GM12878 (cell line): Measurements from ENCODE around the gene PIK3R3. TPM values are rescaled to one million over a fixed set of nuclear protein-coding genes. Genes with fewer than 3 reads are reported as not detected.

ENCODE experiments used
- ATAC-seq: fragments of 200-7000 bp; cut with Tn5 transposase; 3 replicates; pipeline ENCODE4 v1.9.1; 2020; ENCODE audit warnings: mild to moderate bottlenecking, moderate library complexity
- BruUV-seq: library from RNA; stranded (reverse); fragments of 400-500 nt; replicated peaks from 2 replicates; lab custom pipeline; 2021; lab: Mats Ljungman, UMichigan
- CTCF ChIA-PET: fragments of 300-600 bp; sonication (Branson Sonifier 250); formaldehyde crosslinking; extraction: SDS; loops from one replicate; lab custom pipeline; 2021; ENCODE audit warnings: inconsistent platforms; lab: Yijun Ruan, JAX
- POLR2A ChIA-PET: fragments of 350-600 bp; formaldehyde crosslinking; extraction: SDS; loops from one replicate; lab custom pipeline; 2021; ENCODE audit warnings: inconsistent platforms; lab: Charles Lee
- RAD21 ChIA-PET: fragments of 300-600 bp; sonication (Branson Sonifier 250); formaldehyde crosslinking; loops from one replicate; lab custom pipeline; 2023; ENCODE audit warnings: antibody characterized with exemption; ENCODE audit not compliant: unreplicated experiment; lab: Charles Lee
- SMC1A ChIA-PET: fragments of 300-600 bp; sonication (Branson Sonifier 250); formaldehyde crosslinking; loops from one replicate; lab custom pipeline; 2023; ENCODE audit not compliant: unreplicated experiment, uncharacterized antibody; lab: Charles Lee
- DNase-seq: peaks from one replicate; pipeline ENCODE4 v3.0.0-alpha.2; 2011; ENCODE audit warnings: low read depth, low spot score
- FAIRE-seq: peaks from 3 replicates; lab custom pipeline; 2011; peaks lifted over from hg19 to GRCh38; lab: Jason Lieb, UNC
- H2AFZ ChIP-seq: 2 replicates; pipeline ENCODE4 v1.6.0; 2011; ENCODE audit warnings: low read depth, low read length, control low read depth; ENCODE audit not compliant: control insufficient read depth
- H3K27ac ChIP-seq: 2 replicates; pipeline ENCODE4 v1.5.1; 2011; ENCODE audit warnings: control low read depth; ENCODE audit not compliant: control insufficient read depth, insufficient read depth
- H3K27me3 ChIP-seq, 2 experiments: replicated peaks in 1 of 2; 2 replicates each; pipeline versions ENCODE4 v1.6.0 to v1.6.1; 2011; ENCODE audit warnings: low read length in 1 of 2; ENCODE audit not compliant: control insufficient read depth in 2 of 2, insufficient read depth in 2 of 2
- H3K36me3 ChIP-seq, 2 experiments: 2 replicates each; pipeline ENCODE4 v1.5.1; 2011; ENCODE audit warnings: low read length in 1 of 2; ENCODE audit not compliant: control insufficient read depth in 2 of 2, insufficient read depth in 2 of 2
- H3K4me1 ChIP-seq: 2 replicates; pipeline ENCODE4 v1.6.1; 2011; ENCODE audit warnings: mild to moderate bottlenecking, low read length, moderate library complexity, mixed read lengths; ENCODE audit not compliant: control insufficient read depth, insufficient read depth
- H3K4me2 ChIP-seq: 2 replicates; pipeline ENCODE4 v1.6.0; 2011; ENCODE audit warnings: control low read depth; ENCODE audit not compliant: control insufficient read depth, insufficient read depth
- H3K4me3 ChIP-seq: fragments of 200-600 bp; sonication (generic); 2 replicates; pipeline ENCODE4 v1.5.1; 2016
- H3K79me2 ChIP-seq: 2 replicates; pipeline ENCODE4 v1.6.0; 2011; ENCODE audit warnings: low read length; ENCODE audit not compliant: control insufficient read depth, insufficient read depth
- H3K9ac ChIP-seq: 2 replicates; pipeline ENCODE4 v1.8.0; 2011; ENCODE audit warnings: low read length, control low read depth, mixed read lengths; ENCODE audit not compliant: control insufficient read depth, insufficient read depth
- H3K9me3 ChIP-seq: replicated peaks from 3 replicates; pipeline ENCODE4 v1.5.1; 2011; ENCODE audit warnings: mild to moderate bottlenecking, low read length; ENCODE audit not compliant: control insufficient read depth, insufficient read depth
- H4K20me1 ChIP-seq: 2 replicates; pipeline ENCODE4 v1.6.0; 2011; ENCODE audit not compliant: control insufficient read depth, insufficient read depth
- EP300 ChIP-seq, 2 experiments: fragments of 150-350 bp in 1 of 2; IDR thresholded peaks; 2 replicates each; pipeline ENCODE4 v1.6.1; 2011 to 2012; ENCODE audit warnings: low read depth in 2 of 2, low read length in 2 of 2, borderline replicate concordance in 1 of 2, improper control_type of control experiment in 1 of 2, inconsistent platforms in 1 of 2; ENCODE audit not compliant: control insufficient read depth in 1 of 2
- FOXM1 ChIP-seq: IDR thresholded peaks from 2 replicates; pipeline ENCODE4 v1.6.1; 2012; ENCODE audit warnings: low read depth, mild to moderate bottlenecking, inconsistent platforms, low read length, moderate library complexity
- HDGF ChIP-seq: fragments of 450-650 bp; IDR thresholded peaks from 2 replicates; pipeline ENCODE4 v1.6.1; 2016; ENCODE audit warnings: antibody characterized with exemption
- IKZF1 ChIP-seq: fragments of 450-650 bp; conservative IDR thresholded peaks from 2 replicates; pipeline ENCODE4 v1.6.1; 2017; ENCODE audit warnings: antibody characterized with exemption, mild to moderate bottlenecking
- JUND ChIP-seq: IDR thresholded peaks from 2 replicates; pipeline ENCODE4 v1.6.1; 2012; ENCODE audit warnings: low read depth, mild to moderate bottlenecking, low read length, improper control_type of control experiment, moderate library complexity
- PAX8 ChIP-seq: fragments of 450-650 bp; IDR thresholded peaks from 2 replicates; pipeline ENCODE4 v1.6.1; 2017; ENCODE audit warnings: mild to moderate bottlenecking, moderate library complexity
- RB1 ChIP-seq: fragments of 450-650 bp; formaldehyde crosslinking; IDR thresholded peaks from 2 replicates; pipeline ENCODE4 v1.6.1; 2017; ENCODE audit warnings: mild to moderate bottlenecking, borderline replicate concordance
- RCOR1 ChIP-seq: conservative IDR thresholded peaks from 2 replicates; pipeline ENCODE4 v1.6.1; 2012; ENCODE audit warnings: low read depth, low read length, improper control_type of control experiment
- SKIL ChIP-seq: fragments of 450-650 bp; IDR thresholded peaks from 2 replicates; pipeline ENCODE4 v1.6.1; 2017; ENCODE audit warnings: mild to moderate bottlenecking, low read depth, inconsistent platforms; ENCODE audit not compliant: poor library complexity, severe bottlenecking
- SREBF2 ChIP-seq: IDR thresholded peaks from 2 replicates; pipeline ENCODE4 v1.6.1; 2012; ENCODE audit warnings: mild to moderate bottlenecking, low read length
- WRNIP1 ChIP-seq: IDR thresholded peaks from 2 replicates; pipeline ENCODE4 v1.6.1; 2011; ENCODE audit warnings: low read depth, low read length, improper control_type of control experiment, borderline replicate concordance
- ZNF24 ChIP-seq: fragments of 450-650 bp; IDR thresholded peaks from 2 replicates; pipeline ENCODE4 v1.6.1; 2017; ENCODE audit warnings: antibody characterized with exemption, mild to moderate bottlenecking
- ZNF592 ChIP-seq: fragments of 450-650 bp; IDR thresholded peaks from 2 replicates; pipeline ENCODE4 v1.6.1; 2017; ENCODE audit warnings: mild to moderate bottlenecking, moderate library complexity
- ZZZ3 ChIP-seq: IDR thresholded peaks from 2 replicates; pipeline ENCODE4 v1.6.1; 2011; ENCODE audit warnings: low read depth; ENCODE audit not compliant: control insufficient read depth, insufficient read length
- WGBS: methylation state at CpG from one replicate; pipeline ENCODE4 v1.1.6; 2016; ENCODE audit warnings: low lambda C conversion rate; ENCODE audit not compliant: insufficient replicate concordance, insufficient coverage; ENCODE audit errors: missing lambda C conversion rate; 5-methylcytosine and 5-hydroxymethylcytosine counted together
- in situ Hi-C: fragments of 300-500 bp; cut with MboI; formaldehyde crosslinking; loops from 9 replicates; pipeline ENCODE4 v1.14.3; 2018; ENCODE audit warnings: mixed read lengths
- intact Hi-C: fragments of 100-400 bp; cut with micrococcal nuclease; formaldehyde crosslinking; loops from one replicate; pipeline ENCODE4 v1.14.2; 2022; ENCODE audit not compliant: unreplicated experiment
- polyA plus RNA-seq, 11 experiments: library from polyadenylated mRNA; depleted of rRNA in 4 of 11; unstranded in 6 of 11; stranded (reverse) in 5 of 11; fragments of >200 nt; fragmentation: Nextera tagmentation in 4 of 11; fragmentation: Illumina TruSeq in 1 of 11; extraction: Ambion mirVana in 4 of 11; extraction: Trizol in 1 of 11; gene quantifications; 1 replicate in 1 of 11; 2 replicates in 10 of 11; pipeline versions ENCODE4 v1.2.1 to v1.2.3, GENCODE V29; 2011 to 2016; ENCODE audit warnings: inconsistent platforms in 2 of 11, missing spikeins in 2 of 11, low read depth in 1 of 11
- total RNA-seq, 4 experiments: library from RNA; depleted of rRNA in 3 of 4; stranded (reverse); fragments of >200 nt in 3 of 4; fragmentation: Illumina TruSeq in 1 of 4; extraction: Trizol in 1 of 4; gene quantifications; 2 replicates each; pipeline versions ENCODE4 v1.2.1 to v1.2.3, GENCODE V29; 2013 to 2021

The PIK3R3 gene
- total and polyA plus RNA-seq, 10 of the 15 experiments (the other 5 are each of a cell fraction or from before 2014, with no cell fraction given) = 4.8 to 27.0 (median 19.8) TPM

- TF ChIP-seq WRNIP1 = no peak
- peak; percentile 75; the same call in 1 of the 2 replicates for TF ChIP-seq RB1
- 0 out of 2 replicates have a peak, but pooled peaks have one; percentile 72 for TF ChIP-seq HDGF
- TF ChIP-seq SKIL = peak; percentile 51
- no peak for TF ChIP-seq EP300 (IDR thresholded peaks at IDR 0.05; ENCODE audit: borderline replicate concordance in 1 of 2, control insufficient read depth in 1 of 2, low read depth in 2 of 2, low read length in 2 of 2)
- TF ChIP-seq IKZF1 = peak; percentile 68
- TF ChIP-seq, all 136 proteins: peak for 20
Observed at GRCh38 chr1:46179138-46180081, 47.0 kb upstream of the PIK3R3 start (continued).

GRCh38 chr1:46176211-46176865 is 43.9 kb upstream of the PIK3R3 start, which contains the start of gene P3R3URF:
Gene P3R3URF, minus strand, starts transcription at chr1:46176488. Its CDS starts 17 bp downstream, at chr1:46176471.
- Histone ChIP-seq H3K36me3 (no peaks in the 10 kb centered on the region), H2AFZ (no peak within 1 kb of the TSS), H3K4me1 (peaks cover 6% of the 10 kb centered on the region), H3K4me2 (no peak within 1 kb of the TSS), H3K79me2 (no peaks in the 10 kb centered on the region), H3K9ac (no peak within 1 kb of the TSS), H3K4me3 (no peak within 1 kb of the TSS), H3K27ac (no peak within 1 kb of the TSS), H3K27me3 (no peaks in the 10 kb centered on the region; a peak in 1 of 4 replicates), H3K9me3 (no peaks in the 10 kb centered on the region), H4K20me1 (no peaks in the 10 kb centered on the region)
- intact Hi-C loops (no loop called here), in situ Hi-C loops (loop anchor here (5.0 kb wide), 2 partner anchors 51 to 139 kb away; no protein-coding TSS in a partner anchor)
- RAD21 ChIA-PET = interaction anchor here (0.6 to 2.0 kb wide), 6 partner anchors 13 to 140 kb away, joined by 3 to 9 read pairs (median 3); no protein-coding TSS in a partner anchor
- DNase-seq (no peak), ATAC-seq (no peak), FAIRE-seq (no peak)
- 69% methylated on average over 13 of the region's 13 CpGs for WGBS
- SMC1A ChIA-PET = interaction anchor here (0.9 to 8.0 kb wide), 5 partner anchors 19 to 139 kb away, joined by 3 to 50 read pairs (median 5); no protein-coding TSS in a partner anchor
- no TSS peak for BruUV-seq
- CTCF ChIA-PET = interaction anchor here (0.8 to 17.5 kb wide), 3 partner anchors 17 to 139 kb away, joined by 4 to 293 read pairs (median 4); no protein-coding TSS in a partner anchor
- POLR2A ChIA-PET = interaction anchor here (0.6 to 1.8 kb wide), 3 partner anchors 42 to 872 kb away, joined by 3 to 7 read pairs (median 4); no protein-coding TSS in a partner anchor
- TF ChIP-seq ZNF24 (no peak), ZNF592 (no peak), SREBF2 (no peak), RCOR1 (no peak), FOXM1 (no peak), ZZZ3 (no peak), JUND (no peak), PAX8 (no peak)
